ENCODE results near the gene YAE1.
"Not testable (repeated sequence)": the region's sequence is repeated elsewhere in the genome, so short reads cannot be mapped to it uniquely, and the experiment has no call there.

Gene YAE1

GRCh38 chr7:39566023-39566921 lies at the start of gene YAE1:
Gene YAE1 (plus strand): TSS chr7:39566404. CDS start chr7:39566419, 15 bp downstream.
- DNase-seq (ENCODE audit: low read depth) = peak; percentile 73

GRCh38 chr7:39516498-39516897 lies 49.7 kb upstream of the YAE1 start:
- no peak for DNase-seq (ENCODE audit: low read depth)

GRCh38 chr7:39517240-39517639 lies 49.0 kb upstream of the YAE1 start:
- no peak for DNase-seq (ENCODE audit: low read depth)

- no peak for DNase-seq (ENCODE audit: low read depth)
These were observed 40.3 kb upstream of the YAE1 start for GRCh38 chr7:39525926-39526325.

- DNase-seq (ENCODE audit: low read depth) = no peak
These were observed 39.5 kb upstream of the YAE1 start for GRCh38 chr7:39526666-39527065.

GRCh38 chr7:39527296-39527695 lies 38.9 kb upstream of the YAE1 start:
- no peak for DNase-seq (ENCODE audit: low read depth)

GRCh38 chr7:39527951-39528350 lies 38.3 kb upstream of the YAE1 start:
- no peak for DNase-seq (ENCODE audit: low read depth)

- no peak for DNase-seq (ENCODE audit: low read depth)
These were observed 37.4 kb upstream of the YAE1 start for GRCh38 chr7:39528849-39529248.

- DNase-seq (ENCODE audit: low read depth) = no peak
These were observed 36.6 kb upstream of the YAE1 start for GRCh38 chr7:39529582-39529981.

- no peak for DNase-seq (ENCODE audit: low read depth)
These were observed 35.2 kb upstream of the YAE1 start for GRCh38 chr7:39530971-39531370.

- DNase-seq (ENCODE audit: low read depth) = no peak
These were observed 34.4 kb upstream of the YAE1 start for GRCh38 chr7:39531818-39532217.

GRCh38 chr7:39532832-39533231 lies 33.4 kb upstream of the YAE1 start:
- no peak for DNase-seq (ENCODE audit: low read depth)

GRCh38 chr7:39534599-39534998 lies 31.6 kb upstream of the YAE1 start:
- DNase-seq (ENCODE audit: low read depth) = no peak

- no peak for DNase-seq (ENCODE audit: low read depth)
These were observed 31.1 kb upstream of the YAE1 start for GRCh38 chr7:39535064-39535463.

- no peak for DNase-seq (ENCODE audit: low read depth)
These were observed 30.5 kb upstream of the YAE1 start for GRCh38 chr7:39535720-39536119.

GRCh38 chr7:39536951-39537350 lies 29.3 kb upstream of the YAE1 start:
- DNase-seq (ENCODE audit: low read depth) = no peak

GRCh38 chr7:39539816-39540215 lies 26.4 kb upstream of the YAE1 start:
- DNase-seq (ENCODE audit: low read depth) = no peak

- no peak for DNase-seq (ENCODE audit: low read depth)
These were observed 25.9 kb upstream of the YAE1 start for GRCh38 chr7:39540320-39540719.

- no peak for DNase-seq (ENCODE audit: low read depth)
These were observed 24.7 kb upstream of the YAE1 start for GRCh38 chr7:39541511-39541910.

GRCh38 chr7:39544774-39545173 lies 21.4 kb upstream of the YAE1 start:
- DNase-seq (ENCODE audit: low read depth) = not testable (repeated sequence)

- DNase-seq (ENCODE audit: low read depth) = no peak
These were observed 18.9 kb upstream of the YAE1 start for GRCh38 chr7:39547336-39547735.

GRCh38 chr7:39550411-39550810 lies 15.8 kb upstream of the YAE1 start:
- DNase-seq (ENCODE audit: low read depth) = no peak

- DNase-seq (ENCODE audit: low read depth) = no peak
These were observed 12.8 kb upstream of the YAE1 start for GRCh38 chr7:39553436-39553835.

- no peak for DNase-seq (ENCODE audit: low read depth)
These were observed 11.5 kb upstream of the YAE1 start for GRCh38 chr7:39554583-39555165.
